ENCODE results near the gene C8G.

The C8G gene

DNA sequence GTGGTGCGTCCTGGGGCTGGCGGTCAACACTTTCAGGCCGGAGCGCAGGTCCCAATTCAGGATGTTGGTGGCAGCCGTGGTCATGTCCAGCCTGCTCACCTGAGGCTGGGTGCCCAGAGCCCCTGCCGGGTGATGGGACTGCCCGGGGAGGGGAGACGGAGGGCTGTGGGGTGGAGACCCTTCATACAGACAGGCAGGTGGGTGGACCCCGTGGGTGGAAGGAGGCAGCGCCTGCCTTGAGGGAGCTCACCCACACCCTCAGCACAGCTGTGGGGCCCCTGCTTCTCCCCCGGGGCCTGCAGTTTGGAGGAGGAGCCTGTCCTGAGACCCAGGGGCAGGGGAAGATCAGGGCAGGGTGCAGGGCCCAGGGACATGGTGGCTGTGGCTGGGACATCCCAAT, 25.3 kb downstream of the C8G start:
- no peak for DNase-seq

- no peak for DNase-seq
These were observed 26.7 kb downstream of the C8G start for GRCh38 chr9:136971746-136972145.

DNA sequence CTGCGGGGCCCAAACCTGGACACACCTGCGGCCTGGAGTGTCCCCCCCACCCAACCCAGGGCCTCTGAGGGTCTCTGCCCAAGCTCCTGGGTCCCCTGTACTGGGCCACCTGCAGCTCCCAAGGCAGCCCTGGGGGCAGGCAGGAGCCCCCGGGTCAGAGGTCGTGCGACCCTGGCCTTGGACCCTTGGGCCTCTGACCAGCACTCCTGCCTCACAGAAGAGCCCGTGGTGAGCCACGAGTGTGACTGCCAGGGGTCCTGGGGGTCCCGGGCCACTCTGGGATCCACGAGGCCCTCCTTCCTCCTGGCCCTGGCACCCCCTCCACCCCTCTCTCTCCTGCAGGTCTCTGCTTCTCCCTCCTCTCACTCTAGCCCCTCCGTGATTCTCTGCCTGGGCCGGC, 27.3 kb downstream of the C8G start:
- no peak for DNase-seq

GRCh38 chr9:136972743-136973142, 27.7 kb downstream of the C8G start:
- DNase-seq, result no peak

DNA sequence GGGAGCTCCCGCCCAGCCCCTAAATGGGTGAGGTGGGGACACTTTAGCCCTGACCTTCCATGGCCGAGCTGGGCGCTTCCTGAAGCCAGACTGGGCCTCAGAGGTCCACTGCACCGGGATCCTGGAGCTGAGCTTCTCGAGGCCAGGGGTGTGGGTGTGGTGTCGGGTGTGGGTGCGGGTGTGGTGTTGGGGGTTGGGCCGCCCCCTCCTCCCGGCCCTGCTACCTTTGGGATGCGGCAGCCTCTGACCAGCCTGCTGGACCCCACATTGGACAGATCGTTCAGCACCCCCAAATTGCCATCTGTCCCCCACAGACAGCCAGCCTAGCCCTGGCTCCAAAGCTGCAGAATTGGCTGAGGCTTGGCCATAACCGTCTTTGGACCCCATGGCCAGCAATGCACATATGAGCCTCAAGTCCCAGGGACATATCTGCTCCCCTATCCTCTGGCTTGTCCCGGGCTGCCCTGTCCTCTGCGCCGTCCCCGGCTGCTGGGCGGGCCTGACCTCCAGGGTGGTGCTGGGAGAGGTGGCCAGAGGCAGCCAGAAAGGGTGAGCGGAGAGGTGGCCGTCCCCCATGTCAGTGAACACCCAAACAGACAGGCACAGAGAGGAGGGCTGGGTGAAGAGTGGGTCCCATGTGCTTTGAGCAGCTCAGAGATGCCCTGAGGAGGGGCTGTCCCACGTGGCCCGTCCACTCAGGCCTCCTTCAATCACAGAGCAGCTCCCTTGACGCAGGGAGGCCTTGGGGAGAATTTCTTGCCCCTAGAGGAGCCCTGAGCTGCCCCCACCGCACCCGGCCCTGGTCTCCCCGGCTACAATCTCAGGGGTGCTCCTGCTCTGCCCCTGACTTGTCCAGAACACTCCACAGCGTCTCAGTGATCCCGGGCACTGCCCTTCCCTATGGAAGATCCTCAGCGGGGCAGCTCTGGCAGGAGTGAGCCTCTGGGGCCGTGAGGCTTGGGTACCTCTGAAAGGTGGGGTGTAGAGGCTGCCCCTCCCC, 28.9 kb downstream of the C8G start:
- no peak for DNase-seq

DNA sequence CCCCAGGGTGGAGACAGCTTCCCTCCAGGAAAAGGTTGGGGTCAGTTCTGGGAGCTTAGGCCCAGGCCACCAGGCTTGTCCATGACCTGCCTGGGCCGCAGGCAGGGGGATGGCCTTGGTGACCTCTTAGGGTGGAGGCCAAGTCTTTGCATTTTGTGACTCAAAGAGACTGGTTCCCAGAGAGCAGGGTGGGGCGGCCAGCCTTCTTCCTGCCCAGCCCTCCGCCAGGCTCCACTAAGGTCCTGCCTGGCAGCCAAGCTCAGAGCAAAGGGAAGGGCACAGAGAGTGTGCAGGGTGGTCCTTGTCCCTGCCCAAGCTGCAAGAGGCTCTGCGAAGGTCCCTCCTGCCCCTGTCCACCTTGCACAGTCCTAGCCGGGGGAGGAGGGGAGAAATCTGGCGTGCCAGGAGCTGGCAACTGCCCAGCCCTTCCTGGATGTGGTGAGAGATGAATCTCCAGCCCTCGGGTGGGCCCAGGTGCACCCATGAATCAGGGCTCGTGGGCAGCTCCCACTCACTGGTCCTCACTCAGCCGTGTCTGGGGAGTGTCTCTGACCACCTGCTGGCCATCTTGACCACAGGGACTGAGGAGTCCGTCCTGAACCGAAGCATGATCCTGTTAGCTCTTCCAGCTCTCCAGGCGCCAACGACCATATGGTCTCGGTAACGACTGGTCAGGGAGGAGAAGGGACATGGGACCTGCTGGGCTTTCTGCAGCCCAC, 29.9 kb downstream of the C8G start:
- no peak for DNase-seq

DNA sequence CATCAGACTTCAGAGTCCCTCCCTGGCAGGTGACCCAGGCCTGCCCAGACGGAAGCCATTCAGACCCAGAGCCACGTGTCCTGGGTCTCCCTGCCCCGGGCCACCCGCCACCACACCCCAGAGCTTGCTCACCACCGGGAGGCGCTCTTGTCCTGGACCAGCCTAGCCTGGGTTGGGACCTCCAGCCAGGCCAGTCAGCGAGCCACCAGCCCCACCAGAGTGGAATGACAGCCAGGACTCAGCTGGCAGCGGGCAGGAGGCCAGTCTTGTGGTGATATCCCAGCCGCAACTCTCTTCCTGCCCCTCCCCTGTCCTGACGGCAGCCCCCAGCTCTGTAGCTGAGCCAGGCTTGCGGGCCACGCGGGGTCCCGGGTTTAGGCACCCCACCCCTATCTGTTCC, 30.6 kb downstream of the C8G start:
- peak in 1 of 2 experiments; percentile 27 for DNase-seq

DNA sequence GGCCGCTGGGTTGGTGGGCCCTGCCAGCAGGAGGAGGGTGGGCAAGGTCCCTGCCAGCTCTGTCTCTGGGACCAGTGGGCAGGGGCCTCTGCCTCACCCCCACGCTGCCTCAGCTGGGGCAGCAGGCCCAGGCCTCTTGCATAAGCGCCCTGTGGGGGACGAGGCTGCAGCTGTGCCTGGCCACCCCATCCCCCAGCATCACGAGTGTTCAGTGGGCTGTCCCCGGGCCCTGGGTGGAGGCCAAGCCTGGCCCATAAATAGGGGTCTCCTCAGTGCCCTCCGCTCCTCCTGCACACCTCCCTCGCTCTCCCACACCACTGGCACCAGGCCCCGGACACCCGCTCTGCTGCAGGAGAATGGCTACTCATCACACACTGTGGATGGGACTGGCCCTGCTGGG, 32.2 kb downstream of the C8G start, which contains the start of gene PTGDS:
Gene PTGDS, plus strand, starts transcription at position 282 of the 400 bp plus-strand sequence. Its CDS starts 75 bp downstream, at position 357.
- DNase-seq, result no peak

- no peak for DNase-seq
These were observed 32.6 kb downstream of the C8G start for GRCh38 chr9:136977649-136978072.

DNA sequence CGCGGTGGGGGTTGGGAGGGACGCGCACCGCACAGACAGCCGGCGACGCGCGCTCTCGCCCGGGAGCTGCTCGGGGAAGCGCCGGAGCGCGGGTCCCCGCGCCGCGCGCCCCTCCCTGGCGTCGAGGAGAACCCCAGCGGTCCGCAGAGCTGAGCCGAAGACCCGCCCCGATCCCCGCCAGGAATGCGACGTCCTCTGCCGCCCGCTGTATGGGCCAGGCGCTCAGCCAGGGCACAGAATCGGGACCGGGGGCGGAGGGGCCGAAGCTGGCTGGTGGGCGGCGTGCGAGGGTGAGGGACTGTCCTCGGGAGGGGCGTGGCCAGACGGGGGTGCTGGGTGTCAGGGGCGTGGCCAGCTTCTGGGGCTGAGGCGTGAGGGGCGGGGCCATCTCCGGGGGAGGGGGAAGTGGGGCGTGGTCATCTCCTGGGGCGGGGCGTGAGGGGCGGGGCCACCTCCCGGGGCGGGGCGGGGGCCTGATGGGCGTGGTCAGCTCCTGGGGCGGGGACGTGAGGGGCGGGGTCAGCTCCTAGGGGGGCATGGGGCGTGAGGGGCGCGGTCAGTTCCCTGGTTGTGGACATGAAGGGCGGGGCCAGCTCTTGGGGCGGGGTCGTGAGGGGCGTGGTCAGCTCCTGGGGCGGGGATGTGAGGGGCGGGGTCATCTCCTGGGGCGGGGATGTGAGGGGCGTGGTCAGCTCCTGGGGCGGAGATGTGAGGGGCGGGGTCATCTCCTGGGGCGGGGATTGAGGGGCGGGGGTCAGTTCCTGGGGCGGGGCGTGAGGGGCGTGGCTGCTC, 33.2 kb downstream of the C8G start:
- peak in 1 of 2 experiments; percentile 35 for DNase-seq

GRCh38 chr9:136978865-136979544, 34.0 kb downstream of the C8G start:
- DNase-seq, result no peak

- no peak for DNase-seq
These were observed 34.9 kb downstream of the C8G start for GRCh38 chr9:136979769-136980587.

GRCh38 chr9:136980669-136981478, 35.8 kb downstream of the C8G start:
- no peak for DNase-seq

DNA sequence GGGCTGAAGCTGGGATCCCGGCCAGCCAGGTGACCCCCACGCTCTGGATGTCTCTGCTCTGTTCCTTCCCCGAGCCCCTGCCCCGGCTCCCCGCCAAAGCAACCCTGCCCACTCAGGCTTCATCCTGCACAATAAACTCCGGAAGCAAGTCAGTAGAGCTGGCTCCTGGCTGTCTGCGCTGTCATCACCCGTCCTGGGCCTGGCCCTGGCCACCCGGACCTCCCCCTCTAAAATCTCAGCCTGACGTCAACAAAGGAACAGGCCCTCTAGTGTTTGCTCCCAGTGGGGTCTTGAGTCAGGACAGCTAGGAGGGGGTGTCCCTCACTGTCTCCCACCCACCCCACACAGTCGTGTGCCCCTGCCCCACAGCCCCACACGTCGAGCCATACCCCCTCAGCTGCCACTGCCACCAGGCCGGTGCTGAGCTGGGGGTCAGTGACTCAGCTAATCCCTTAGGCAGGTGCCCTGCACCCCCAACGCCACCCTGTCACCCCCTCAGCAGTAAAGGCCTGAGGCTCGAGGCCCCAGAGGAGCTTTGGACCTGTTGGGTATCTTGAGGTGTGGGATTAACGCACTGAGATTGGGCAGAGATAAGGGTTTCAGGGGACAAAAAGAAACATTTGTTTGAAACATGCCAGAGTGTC, 36.7 kb downstream of the C8G start:
- no peak for DNase-seq

GRCh38 chr9:136982232-136983051, 37.4 kb downstream of the C8G start, which contains the start of gene LCNL1:
Gene LCNL1 (plus strand): TSS chr9:136982993. CDS start chr9:136983587, 594 bp downstream.
- no peak for DNase-seq

DNA sequence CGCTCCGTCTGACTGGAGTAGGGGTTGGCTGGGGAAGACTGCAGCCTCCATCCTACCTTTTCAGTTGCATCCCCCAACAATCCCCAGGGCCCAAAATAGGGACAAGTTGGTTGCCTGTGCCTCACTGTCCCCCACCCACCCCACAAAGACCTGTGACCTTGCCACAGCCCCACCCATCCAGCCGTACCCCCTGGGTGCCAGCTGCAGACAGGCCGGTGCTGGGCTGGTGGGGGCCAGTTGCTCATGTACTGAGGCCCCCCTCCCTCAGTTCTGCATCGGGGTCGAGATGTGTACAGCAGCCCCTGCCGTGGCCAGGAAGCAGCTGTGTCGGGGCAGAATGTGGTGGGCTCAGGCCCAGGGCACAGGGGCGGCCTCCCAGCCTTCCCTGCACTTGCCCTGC, 38.1 kb downstream of the C8G start:
- DNase-seq, result no peak

DNA sequence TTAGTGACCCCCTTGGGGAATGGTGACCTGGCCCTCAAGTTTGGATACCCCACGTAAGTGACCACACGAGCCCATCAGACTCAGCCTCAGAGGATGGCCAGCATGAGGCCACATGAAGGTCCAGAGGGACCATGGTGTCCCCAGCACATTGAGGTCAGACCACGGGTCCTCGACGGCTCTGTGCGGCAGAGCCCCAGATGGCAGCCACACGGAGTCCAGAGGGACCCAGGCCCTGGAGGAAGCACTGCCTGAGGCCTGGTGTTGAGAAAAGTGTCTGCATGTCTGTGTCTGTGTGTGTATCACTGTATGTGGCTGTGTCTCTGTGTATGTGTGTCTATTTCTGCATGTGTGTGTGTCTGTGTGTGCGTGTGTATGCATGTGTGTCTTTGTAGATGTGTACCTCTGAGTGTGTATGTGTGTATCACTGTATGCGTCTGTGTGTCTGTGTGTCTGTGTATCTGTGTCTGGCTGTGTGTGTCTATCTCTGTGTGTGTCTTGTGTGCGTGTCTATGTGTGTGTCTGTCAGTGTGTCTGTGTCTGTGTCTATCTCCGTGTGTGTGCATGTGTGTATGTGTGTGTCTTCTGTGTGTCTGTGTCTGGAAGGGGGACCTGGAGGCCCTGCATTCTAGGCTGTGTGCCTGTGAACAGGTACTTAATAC, 38.7 kb downstream of the C8G start:
- DNase-seq, result no peak

DNA sequence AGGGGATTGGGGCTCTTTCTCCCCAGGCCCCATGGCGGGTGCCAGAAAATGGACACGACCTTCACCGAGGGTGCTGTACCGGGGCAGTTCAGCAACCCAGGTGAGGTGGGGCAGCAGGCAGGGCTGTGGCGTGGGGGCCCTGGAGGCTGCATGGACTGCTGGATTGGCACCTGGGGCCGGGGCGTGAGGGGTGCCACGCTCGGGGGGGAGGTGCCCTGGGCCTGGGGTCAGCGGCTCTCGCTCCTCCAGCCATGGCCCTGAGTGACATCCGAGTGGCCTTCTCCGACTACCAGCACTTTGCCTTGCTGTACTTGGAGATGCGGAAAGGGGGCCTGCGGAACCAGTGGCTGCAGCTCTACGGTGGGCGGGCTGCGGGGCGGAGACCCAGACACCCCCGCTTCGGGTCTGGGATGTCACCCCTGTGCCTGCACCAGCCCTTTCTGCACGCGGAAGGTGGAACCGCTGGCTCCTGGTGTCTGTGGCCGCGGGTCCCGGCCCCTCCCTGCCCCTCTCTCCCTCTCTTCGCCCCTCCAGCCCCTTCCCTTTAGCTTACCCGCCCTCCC, 39.5 kb downstream of the C8G start:
- DNase-seq, result no peak

Measured in NCI-H524 (cell line).